ENCODE results near the gene TSSK3. TPM values are rescaled to one million over a fixed set of nuclear protein-coding genes. Genes with fewer than 3 reads are reported as not detected.

TSSK3 gene
- total RNA-seq, 1 donor from 2014 or later: 1.0 TPM

- Histone ChIP-seq H3K9ac (ENCODE audit: low read depth in 1 of 3, low read length in 3 of 3) (no peak overlapping the region), H3K4me3 (ENCODE audit: low read length in 3 of 3) (no peak overlapping the region), H3K27ac (ENCODE audit: low read depth, low read length) (no peak overlapping the region), H3K9me3 (ENCODE audit: control insufficient read depth in 3 of 3, low read length in 3 of 3) (no peaks in the 10 kb centered on the region), H3K36me3 (ENCODE audit: control insufficient read depth in 3 of 3, insufficient read depth in 3 of 3, low read length in 3 of 3) (peaks cover 4 to 12% (median 11%) of the 10 kb centered on the region in 3 donors), H3K27me3 (ENCODE audit: control insufficient read depth in 3 of 3, insufficient read depth in 3 of 3, low read length in 3 of 3) (no peaks in the 10 kb centered on the region), H3K4me1 (ENCODE audit: control insufficient read depth in 3 of 3, insufficient read depth in 3 of 3, low read length in 3 of 3) (peaks cover 16 to 26% (median 17%) of the 10 kb centered on the region in 3 donors)
Measured at GRCh38 chr1:32358435-32358834, 3.9 kb upstream of the TSSK3 start.

- Histone ChIP-seq H3K4me1 (ENCODE audit: control insufficient read depth in 3 of 3, insufficient read depth in 3 of 3, low read length in 3 of 3) (peaks cover 9 to 19% (median 10%) of the 10 kb centered on the region in 3 donors), H3K27ac (ENCODE audit: low read depth, low read length) (no peak overlapping the region)
Measured at GRCh38 chr1:32361308-32361673, 1.0 kb upstream of the TSSK3 start.

GRCh38 chr1:32361674-32362473, 465 bp upstream of the TSSK3 start:
- Histone ChIP-seq H3K9ac (ENCODE audit: low read depth in 1 of 3, low read length in 3 of 3) (peak overlapping the region in 2 of 3 donors; percentile 6 to 72), H3K4me3 (ENCODE audit: low read length in 3 of 3) (peak overlapping the region in 2 of 3 donors; percentile 43 to 60), H3K9me3 (ENCODE audit: control insufficient read depth in 3 of 3, low read length in 3 of 3) (no peaks in the 10 kb centered on the region), H3K27ac (ENCODE audit: low read depth, low read length) (no peak overlapping the region), H3K27me3 (ENCODE audit: control insufficient read depth in 3 of 3, insufficient read depth in 3 of 3, low read length in 3 of 3) (no peaks in the 10 kb centered on the region), H3K4me1 (ENCODE audit: control insufficient read depth in 3 of 3, insufficient read depth in 3 of 3, low read length in 3 of 3) (peaks cover 9 to 19% (median 10%) of the 10 kb centered on the region in 3 donors), H3K36me3 (ENCODE audit: control insufficient read depth in 3 of 3, insufficient read depth in 3 of 3, low read length in 3 of 3) (peaks cover 21 to 32% (median 32%) of the 10 kb centered on the region in 3 donors)

More at GRCh38 chr1:32361308-32361673, 1.0 kb upstream of the TSSK3 start:
- Histone ChIP-seq H3K36me3 (ENCODE audit: control insufficient read depth in 3 of 3, insufficient read depth in 3 of 3, low read length in 3 of 3) (peaks cover 16 to 26% (median 26%) of the 10 kb centered on the region in 3 donors), H3K27me3 (ENCODE audit: control insufficient read depth in 3 of 3, insufficient read depth in 3 of 3, low read length in 3 of 3) (no peaks in the 10 kb centered on the region), H3K4me3 (ENCODE audit: low read length in 3 of 3) (peak overlapping the region in 1 of 3 donors; percentile 13), H3K9ac (ENCODE audit: low read depth in 1 of 3, low read length in 3 of 3) (no peak overlapping the region), H3K9me3 (ENCODE audit: control insufficient read depth in 3 of 3, low read length in 3 of 3) (no peaks in the 10 kb centered on the region)

GRCh38 chr1:32363713-32364112, 1.4 kb downstream of the TSSK3 start:
- H3K27ac ChIP-seq (ENCODE audit: low read depth, low read length): no peak overlapping the region
- peaks cover 37 to 50% (median 49%) of the 10 kb centered on the region in 3 donors for H3K36me3 ChIP-seq (ENCODE audit: control insufficient read depth in 3 of 3, insufficient read depth in 3 of 3, low read length in 3 of 3)
- H3K4me3 ChIP-seq (ENCODE audit: low read length in 3 of 3): no peak overlapping the region
- H3K4me1 ChIP-seq (ENCODE audit: control insufficient read depth in 3 of 3, insufficient read depth in 3 of 3, low read length in 3 of 3): peaks cover 9 to 19% (median 10%) of the 10 kb centered on the region in 3 donors
- no peaks in the 10 kb centered on the region for H3K9me3 ChIP-seq (ENCODE audit: control insufficient read depth in 3 of 3, low read length in 3 of 3)
- no peak overlapping the region for H3K9ac ChIP-seq (ENCODE audit: low read depth in 1 of 3, low read length in 3 of 3)
- no peaks in the 10 kb centered on the region for H3K27me3 ChIP-seq (ENCODE audit: control insufficient read depth in 3 of 3, insufficient read depth in 3 of 3, low read length in 3 of 3)

- Histone ChIP-seq H3K4me1 (ENCODE audit: control insufficient read depth in 3 of 3, insufficient read depth in 3 of 3, low read length in 3 of 3) (peaks cover 9 to 19% (median 10%) of the 10 kb centered on the region in 3 donors), H3K36me3 (ENCODE audit: control insufficient read depth in 3 of 3, insufficient read depth in 3 of 3, low read length in 3 of 3) (peaks cover 41 to 56% (median 53%) of the 10 kb centered on the region in 3 donors), H3K4me3 (ENCODE audit: low read length in 3 of 3) (no peak overlapping the region), H3K9me3 (ENCODE audit: control insufficient read depth in 3 of 3, low read length in 3 of 3) (no peaks in the 10 kb centered on the region), H3K27me3 (ENCODE audit: control insufficient read depth in 3 of 3, insufficient read depth in 3 of 3, low read length in 3 of 3) (no peaks in the 10 kb centered on the region), H3K27ac (ENCODE audit: low read depth, low read length) (no peak overlapping the region), H3K9ac (ENCODE audit: low read depth in 1 of 3, low read length in 3 of 3) (no peak overlapping the region)
Measured at GRCh38 chr1:32364836-32365235, 2.5 kb downstream of the TSSK3 start.

GRCh38 chr1:32365445-32365844, 3.1 kb downstream of the TSSK3 start:
- no peak overlapping the region for H3K9ac ChIP-seq (ENCODE audit: low read depth in 1 of 3, low read length in 3 of 3)
- peaks cover 9 to 19% (median 10%) of the 10 kb centered on the region in 3 donors for H3K4me1 ChIP-seq (ENCODE audit: control insufficient read depth in 3 of 3, insufficient read depth in 3 of 3, low read length in 3 of 3)
- H3K36me3 ChIP-seq (ENCODE audit: control insufficient read depth in 3 of 3, insufficient read depth in 3 of 3, low read length in 3 of 3): peaks cover 41 to 56% (median 55%) of the 10 kb centered on the region in 3 donors
- no peaks in the 10 kb centered on the region for H3K27me3 ChIP-seq (ENCODE audit: control insufficient read depth in 3 of 3, insufficient read depth in 3 of 3, low read length in 3 of 3)
- H3K9me3 ChIP-seq (ENCODE audit: control insufficient read depth in 3 of 3, low read length in 3 of 3): no peaks in the 10 kb centered on the region
- H3K4me3 ChIP-seq (ENCODE audit: low read length in 3 of 3): no peak overlapping the region
- no peak overlapping the region for H3K27ac ChIP-seq (ENCODE audit: low read depth, low read length)

- Histone ChIP-seq H3K27me3 (ENCODE audit: control insufficient read depth in 3 of 3, insufficient read depth in 3 of 3, low read length in 3 of 3) (no peaks in the 10 kb centered on the region), H3K4me3 (ENCODE audit: low read length in 3 of 3) (no peak overlapping the region), H3K4me1 (ENCODE audit: control insufficient read depth in 3 of 3, insufficient read depth in 3 of 3, low read length in 3 of 3) (peaks cover 0 to 2% (median 0%) of the 10 kb centered on the region in 3 donors), H3K36me3 (ENCODE audit: control insufficient read depth in 3 of 3, insufficient read depth in 3 of 3, low read length in 3 of 3) (peaks cover 56 to 73% (median 72%) of the 10 kb centered on the region in 3 donors), H3K9me3 (ENCODE audit: control insufficient read depth in 3 of 3, low read length in 3 of 3) (no peaks in the 10 kb centered on the region), H3K27ac (ENCODE audit: low read depth, low read length) (no peak overlapping the region), H3K9ac (ENCODE audit: low read depth in 1 of 3, low read length in 3 of 3) (no peak overlapping the region)
Measured at GRCh38 chr1:32367912-32368635, 5.7 kb downstream of the TSSK3 start.

- Histone ChIP-seq H3K27ac (ENCODE audit: low read depth, low read length) (no peak overlapping the region), H3K4me1 (ENCODE audit: control insufficient read depth in 3 of 3, insufficient read depth in 3 of 3, low read length in 3 of 3) (no peaks in the 10 kb centered on the region), H3K4me3 (ENCODE audit: low read length in 3 of 3) (no peak overlapping the region), H3K27me3 (ENCODE audit: control insufficient read depth in 3 of 3, insufficient read depth in 3 of 3, low read length in 3 of 3) (no peaks in the 10 kb centered on the region), H3K36me3 (ENCODE audit: control insufficient read depth in 3 of 3, insufficient read depth in 3 of 3, low read length in 3 of 3) (peaks cover 68 to 78% (median 75%) of the 10 kb centered on the region in 3 donors), H3K9me3 (ENCODE audit: control insufficient read depth in 3 of 3, low read length in 3 of 3) (no peaks in the 10 kb centered on the region), H3K9ac (ENCODE audit: low read depth in 1 of 3, low read length in 3 of 3) (no peak overlapping the region)
Measured at GRCh38 chr1:32372149-32372756, 9.9 kb downstream of the TSSK3 start.

- no peak overlapping the region for H3K27ac ChIP-seq (ENCODE audit: low read depth, low read length)
- H3K9me3 ChIP-seq (ENCODE audit: control insufficient read depth in 3 of 3, low read length in 3 of 3): no peaks in the 10 kb centered on the region
- no peak overlapping the region for H3K9ac ChIP-seq (ENCODE audit: low read depth in 1 of 3, low read length in 3 of 3)
- H3K36me3 ChIP-seq (ENCODE audit: control insufficient read depth in 3 of 3, insufficient read depth in 3 of 3, low read length in 3 of 3): peaks cover 72 to 80% (median 79%) of the 10 kb centered on the region in 3 donors
- H3K27me3 ChIP-seq (ENCODE audit: control insufficient read depth in 3 of 3, insufficient read depth in 3 of 3, low read length in 3 of 3): no peaks in the 10 kb centered on the region
- no peak overlapping the region for H3K4me3 ChIP-seq (ENCODE audit: low read length in 3 of 3)
- H3K4me1 ChIP-seq (ENCODE audit: control insufficient read depth in 3 of 3, insufficient read depth in 3 of 3, low read length in 3 of 3): no peaks in the 10 kb centered on the region
Measured at GRCh38 chr1:32373996-32374592, 11.8 kb downstream of the TSSK3 start.

Data from skeletal muscle tissue (tissue), 4 donors.